ENCODE results near the gene NHERF2. TPM values are rescaled to one million over a fixed set of nuclear protein-coding genes. Genes with fewer than 3 reads are reported as not detected.
A peak's percentile ranks its signal among the peaks of the same experiment; 100 is the strongest.

Gene NHERF2
- 10 to 100 TPM; 10.3 to 97.1 (median 33.1) TPM for total RNA-seq

- Histone ChIP-seq H3K4me3 (peak within 1 kb of the TSS; percentile 32 to 56), H3K27me3 (no peaks in the 10 kb centered on the region), H3K27ac (peak within 1 kb of the TSS; percentile 69 to 79), H3K36me3 (no peaks in the 10 kb centered on the region), H3K4me1 (peaks cover 0 to 6% of the 10 kb centered on the region in 2 donors), H3K9me3 (no peaks in the 10 kb centered on the region)
- peak in 1 of 2 donors; percentile 48 for DNase-seq
- intact Hi-C loops (cut with DNase I; ENCODE audit: low total_unique reads): no loop called here
- TF ChIP-seq POLR2A (IDR thresholded peaks at IDR 0.05) (no peak), CTCF (IDR thresholded peaks at IDR 0.05) (no peak)
Measured at GRCh38 chr16:2026461-2027023, at the start of gene NHERF2. TSS of gene NHERF2 (plus strand) at chr16:2026902. CDS start at chr16:2027006, 104 bp downstream.

- TF ChIP-seq CTCF (IDR thresholded peaks at IDR 0.05) (no peak), POLR2A (IDR thresholded peaks at IDR 0.05) (no peak)
- no peak for DNase-seq
- Histone ChIP-seq H3K27me3 (peaks cover 0 to 10% of the 10 kb centered on the region in 2 donors), H3K27ac (no peak overlapping the region), H3K36me3 (no peaks in the 10 kb centered on the region), H3K9me3 (no peaks in the 10 kb centered on the region), H3K4me1 (peaks cover 0 to 12% of the 10 kb centered on the region in 2 donors), H3K4me3 (no peak overlapping the region)
- intact Hi-C loops (cut with DNase I; ENCODE audit: low total_unique reads): no loop called here
Measured at GRCh38 chr16:1976951-1977874, 49.5 kb upstream of the NHERF2 start.

- H3K27ac ChIP-seq: no peak overlapping the region
- H3K27me3 ChIP-seq: peaks cover 0 to 14% of the 10 kb centered on the region in 2 donors
- no peaks in the 10 kb centered on the region for H3K9me3 ChIP-seq
- TF ChIP-seq CTCF (IDR thresholded peaks at IDR 0.05): no peak
- H3K4me3 ChIP-seq: no peak overlapping the region
- DNase-seq: no peak
- H3K4me1 ChIP-seq: peaks cover 0 to 6% of the 10 kb centered on the region in 2 donors
- H3K36me3 ChIP-seq: no peaks in the 10 kb centered on the region
- intact Hi-C loops (cut with DNase I; ENCODE audit: low total_unique reads): no loop called here
Measured at GRCh38 chr16:1977875-1978268, 48.8 kb upstream of the NHERF2 start.

GRCh38 chr16:1978476-1979120 lies 48.1 kb upstream of the NHERF2 start:
- TF ChIP-seq CTCF (IDR thresholded peaks at IDR 0.05): no peak
- no peak for TF ChIP-seq POLR2A (IDR thresholded peaks at IDR 0.05)

More at GRCh38 chr16:1978476-1979120, 48.1 kb upstream of the NHERF2 start:
- Histone ChIP-seq H3K36me3 (no peaks in the 10 kb centered on the region), H3K27me3 (peaks cover 0 to 14% of the 10 kb centered on the region in 2 donors), H3K27ac (no peak overlapping the region), H3K9me3 (no peaks in the 10 kb centered on the region), H3K4me1 (no peaks in the 10 kb centered on the region), H3K4me3 (no peak overlapping the region)
- no peak for DNase-seq
- intact Hi-C loops (cut with DNase I; ENCODE audit: low total_unique reads): no loop called here

All from uterus (tissue), 4 donors.